ENCODE measurements around the gene VPS8.

The VPS8 gene, protein sequence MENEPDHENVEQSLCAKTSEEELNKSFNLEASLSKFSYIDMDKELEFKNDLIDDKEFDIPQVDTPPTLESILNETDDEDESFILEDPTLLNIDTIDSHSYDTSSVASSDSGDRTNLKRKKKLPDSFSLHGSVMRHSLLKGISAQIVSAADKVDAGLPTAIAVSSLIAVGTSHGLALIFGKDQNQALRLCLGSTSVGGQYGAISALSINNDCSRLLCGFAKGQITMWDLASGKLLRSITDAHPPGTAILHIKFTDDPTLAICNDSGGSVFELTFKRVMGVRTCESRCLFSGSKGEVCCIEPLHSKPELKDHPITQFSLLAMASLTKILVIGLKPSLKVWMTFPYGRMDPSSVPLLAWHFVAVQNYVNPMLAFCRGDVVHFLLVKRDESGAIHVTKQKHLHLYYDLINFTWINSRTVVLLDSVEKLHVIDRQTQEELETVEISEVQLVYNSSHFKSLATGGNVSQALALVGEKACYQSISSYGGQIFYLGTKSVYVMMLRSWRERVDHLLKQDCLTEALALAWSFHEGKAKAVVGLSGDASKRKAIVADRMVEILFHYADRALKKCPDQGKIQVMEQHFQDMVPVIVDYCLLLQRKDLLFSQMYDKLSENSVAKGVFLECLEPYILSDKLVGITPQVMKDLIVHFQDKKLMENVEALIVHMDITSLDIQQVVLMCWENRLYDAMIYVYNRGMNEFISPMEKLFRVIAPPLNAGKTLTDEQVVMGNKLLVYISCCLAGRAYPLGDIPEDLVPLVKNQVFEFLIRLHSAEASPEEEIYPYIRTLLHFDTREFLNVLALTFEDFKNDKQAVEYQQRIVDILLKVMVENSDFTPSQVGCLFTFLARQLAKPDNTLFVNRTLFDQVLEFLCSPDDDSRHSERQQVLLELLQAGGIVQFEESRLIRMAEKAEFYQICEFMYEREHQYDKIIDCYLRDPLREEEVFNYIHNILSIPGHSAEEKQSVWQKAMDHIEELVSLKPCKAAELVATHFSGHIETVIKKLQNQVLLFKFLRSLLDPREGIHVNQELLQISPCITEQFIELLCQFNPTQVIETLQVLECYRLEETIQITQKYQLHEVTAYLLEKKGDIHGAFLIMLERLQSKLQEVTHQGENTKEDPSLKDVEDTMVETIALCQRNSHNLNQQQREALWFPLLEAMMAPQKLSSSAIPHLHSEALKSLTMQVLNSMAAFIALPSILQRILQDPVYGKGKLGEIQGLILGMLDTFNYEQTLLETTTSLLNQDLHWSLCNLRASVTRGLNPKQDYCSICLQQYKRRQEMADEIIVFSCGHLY (N-terminal part only)

DNA sequence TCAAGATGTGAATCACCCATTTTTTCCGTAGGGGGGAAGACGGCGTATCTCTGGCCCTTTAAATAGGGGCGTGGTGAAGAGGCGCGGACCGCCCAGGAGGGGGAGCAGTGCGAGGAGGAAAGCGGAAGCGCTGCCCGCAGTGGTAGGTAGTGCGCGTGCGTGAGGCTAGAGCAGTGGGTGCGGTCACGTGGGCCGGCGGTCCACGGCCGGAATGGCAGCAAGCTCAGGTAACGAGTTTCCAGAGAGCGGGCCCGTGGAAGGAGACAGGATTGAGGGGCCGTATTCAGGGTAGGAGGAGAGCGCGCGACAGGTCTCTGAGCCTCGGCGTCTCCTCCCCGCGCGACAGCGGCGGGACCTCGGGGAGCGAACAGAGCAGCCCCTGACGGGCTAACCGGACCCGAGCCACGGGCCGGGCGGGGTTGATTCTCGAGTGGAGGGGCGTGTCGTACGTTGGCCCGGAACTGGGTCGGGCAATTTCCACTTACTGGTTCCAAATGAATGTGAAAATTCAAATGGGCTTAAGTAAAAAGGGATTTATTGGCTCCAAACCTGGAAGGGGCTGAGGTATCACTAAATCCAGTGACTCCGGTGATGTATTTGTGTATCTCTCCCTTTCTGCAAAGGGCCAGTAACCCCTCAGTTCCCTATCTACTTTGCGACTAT lies at the start of gene VPS8:
VPS8 (plus strand) TSS at position 168 of the 663 bp plus-strand sequence. CDS start 12,467 bp downstream, outside the sequence.
- DNase-seq, result peak; percentile 98

DNA sequence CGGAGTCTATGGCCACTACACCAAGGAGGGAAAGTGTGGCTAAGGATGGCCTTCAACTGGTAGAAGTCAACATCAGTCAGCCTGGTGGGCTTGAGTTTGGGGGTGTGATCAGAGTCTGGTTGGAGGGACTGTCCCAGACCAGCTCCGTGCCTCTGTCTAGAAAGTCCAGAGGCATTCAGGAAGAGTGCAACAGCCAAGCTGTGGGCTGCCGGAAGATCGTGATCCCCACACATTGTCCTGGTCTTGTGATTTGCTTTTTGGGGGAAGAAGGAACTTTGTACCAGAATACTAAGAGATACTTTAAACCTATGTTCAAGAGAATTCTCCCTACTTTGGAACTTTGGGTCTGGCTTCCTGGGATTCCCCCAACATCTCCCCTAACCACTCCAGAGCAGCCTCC lies 47.8 kb upstream of the VPS8 start:
- DNase-seq, result no peak

DNA sequence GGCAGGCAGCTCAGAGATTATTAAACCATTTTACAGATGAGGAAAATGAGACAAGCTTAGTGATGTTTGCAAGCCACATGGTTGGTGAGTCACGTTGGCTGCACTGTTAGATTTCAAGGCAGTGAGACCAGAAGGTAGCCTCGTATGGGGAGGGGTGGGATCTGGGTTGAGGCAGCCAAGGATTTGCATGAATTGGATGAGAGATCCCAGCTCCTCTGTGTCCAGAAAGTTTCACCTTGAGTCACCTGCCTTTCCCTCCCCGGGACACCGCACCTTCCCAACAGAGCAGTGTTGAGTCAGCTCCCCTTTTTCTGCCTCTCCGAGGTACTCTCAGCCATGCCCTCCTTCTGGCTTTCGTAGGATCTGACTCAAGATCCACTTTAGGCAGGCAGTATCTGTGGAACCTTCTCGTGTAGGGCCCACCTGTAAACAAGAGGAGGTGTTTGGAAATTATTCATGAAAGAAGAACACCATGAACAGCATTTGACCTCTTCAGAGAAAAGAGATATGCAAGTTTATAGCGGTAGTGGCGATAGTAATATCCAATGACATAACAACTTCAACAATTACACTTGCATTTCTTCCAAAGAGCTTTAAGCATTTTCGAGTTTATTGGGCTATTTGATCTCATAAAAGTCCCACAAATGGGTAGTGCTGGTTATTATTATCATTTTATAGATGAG lies 46.8 kb upstream of the VPS8 start:
- no peak for DNase-seq

DNA sequence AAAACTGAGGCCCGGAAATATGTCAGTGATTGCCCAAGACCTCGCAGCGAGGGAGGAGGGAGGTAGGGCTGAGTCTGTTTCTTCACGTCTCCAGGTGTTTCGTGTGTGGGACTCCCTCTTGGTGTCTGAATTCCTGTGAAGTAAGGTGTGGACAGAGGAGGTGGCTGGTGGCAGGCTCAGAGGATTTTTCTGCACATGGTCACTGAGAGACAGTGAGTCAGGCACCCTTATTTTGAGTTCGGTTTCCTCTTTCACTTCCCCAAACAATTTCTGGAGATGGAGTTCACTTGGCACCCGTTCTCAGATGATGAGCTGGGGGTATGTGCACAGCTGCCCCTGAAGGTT lies 46.3 kb upstream of the VPS8 start:
- no peak for DNase-seq

DNA sequence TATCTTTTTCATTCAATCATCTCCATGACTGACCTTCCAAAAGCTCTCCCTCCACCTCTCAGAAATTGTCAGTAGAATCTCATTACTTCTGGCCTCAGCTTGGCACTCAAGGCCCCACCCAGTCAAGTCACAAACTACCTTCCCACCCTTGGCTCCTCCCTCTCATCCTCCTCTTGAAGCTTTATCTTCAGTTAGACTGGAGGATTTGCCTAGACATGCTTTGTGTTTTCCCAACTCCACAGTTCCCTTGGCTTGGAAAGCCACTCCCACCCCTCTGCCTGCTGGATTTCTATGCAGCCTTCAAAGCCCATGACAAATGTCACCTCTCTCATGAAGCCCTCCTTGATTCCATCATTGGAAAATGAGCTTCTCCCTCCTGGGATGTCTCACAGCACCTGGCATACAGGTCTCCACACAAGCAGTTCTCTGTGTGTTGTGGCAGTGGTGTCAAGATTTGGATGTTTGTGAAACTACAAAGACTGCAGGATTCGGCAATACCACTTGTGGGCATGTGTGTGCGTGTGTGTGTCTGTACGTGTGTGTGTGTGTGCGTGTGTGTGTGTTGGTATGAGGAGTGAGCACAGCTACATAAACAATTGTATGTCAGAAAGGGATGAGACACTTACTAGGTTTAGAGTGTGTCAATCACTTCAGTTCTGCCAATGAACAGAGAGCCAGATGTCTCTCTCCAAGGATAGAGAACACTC lies 45.3 kb upstream of the VPS8 start:
- peak; percentile 56 for DNase-seq

- no peak for DNase-seq
These were observed 44.6 kb upstream of the VPS8 start for GRCh38 chr3:184767377-184767776.

- peak; percentile 60 for DNase-seq
These were observed 42.4 kb upstream of the VPS8 start for GRCh38 chr3:184769382-184770170.

GRCh38 chr3:184770541-184770940 lies 41.4 kb upstream of the VPS8 start:
- DNase-seq, result no peak

GRCh38 chr3:184771301-184772127 lies 40.5 kb upstream of the VPS8 start:
- peak; percentile 73 for DNase-seq

DNA sequence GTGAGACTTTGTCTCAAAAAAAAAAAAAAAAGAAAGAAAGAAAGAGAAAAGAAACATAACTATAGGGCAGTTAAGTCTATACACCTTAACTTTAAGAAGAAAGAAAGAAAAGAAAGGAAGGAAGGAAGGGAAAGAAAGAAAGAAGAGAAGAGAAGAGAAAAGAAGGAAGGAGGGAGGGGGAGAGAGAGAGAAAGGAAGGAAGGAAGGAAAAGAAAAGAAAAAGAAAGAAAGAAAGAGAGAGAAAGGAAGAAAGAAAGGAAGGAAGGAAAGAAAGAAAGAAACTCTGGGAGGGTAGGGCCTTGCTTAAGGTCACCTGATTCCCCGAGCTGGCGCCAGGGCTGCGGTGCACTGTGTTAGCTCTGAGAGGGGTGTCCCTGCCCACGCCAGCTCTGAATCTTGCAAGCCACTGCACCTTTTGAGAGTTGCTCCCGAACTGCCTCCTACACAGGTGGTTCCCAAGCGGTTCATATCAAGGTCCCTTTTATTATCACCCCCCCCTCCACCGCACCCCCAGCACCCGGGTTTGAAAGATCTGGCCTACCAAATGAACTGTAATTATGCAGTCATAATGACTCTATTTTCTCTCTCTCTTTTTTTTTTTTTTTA lies 39.2 kb upstream of the VPS8 start:
- DNase-seq, result no peak

DNA sequence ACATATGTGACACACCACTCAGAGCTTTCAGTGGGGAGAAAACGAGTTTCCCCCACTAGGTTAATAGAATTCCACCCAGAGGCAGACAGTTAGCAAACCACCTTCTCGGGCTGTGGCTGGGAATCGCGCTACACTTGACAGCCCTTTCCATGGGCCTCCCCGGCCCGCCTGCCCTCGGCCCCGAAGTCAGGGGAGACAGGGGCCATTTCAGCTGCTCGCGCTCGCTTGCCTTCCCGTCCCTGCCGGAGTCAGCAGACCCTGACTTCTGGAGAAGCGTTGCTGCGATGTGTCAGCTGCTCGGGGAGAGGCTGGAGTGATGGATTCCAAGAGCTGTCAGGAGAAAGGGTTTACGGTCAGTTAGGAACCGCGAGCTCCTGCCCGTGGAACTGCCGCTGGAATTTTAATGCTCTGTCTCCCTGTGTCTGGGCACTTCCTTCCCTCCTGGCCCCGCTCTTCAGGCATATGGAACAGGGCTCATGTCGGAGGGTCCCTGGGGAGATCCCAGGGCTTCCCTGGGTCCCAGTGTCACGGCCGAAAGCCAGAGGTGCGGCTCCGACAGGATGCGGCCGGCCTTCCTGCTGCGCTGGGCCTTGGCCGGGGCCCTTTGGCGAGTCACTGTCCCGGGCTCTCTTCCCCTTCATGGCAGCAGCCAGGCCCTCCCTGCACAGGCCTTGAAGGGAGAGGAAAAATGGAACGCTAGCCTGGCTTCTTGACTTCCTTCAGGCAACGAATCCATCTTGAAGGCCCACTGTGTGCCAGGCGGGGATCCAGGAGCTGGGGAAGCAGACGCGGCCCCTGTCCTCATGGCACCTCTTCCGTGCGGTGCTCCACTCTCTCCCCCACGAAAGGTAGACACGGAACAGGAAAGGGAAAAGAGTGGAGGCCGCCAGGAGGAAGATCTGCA lies 38.4 kb upstream of the VPS8 start:
- DNase-seq, result peak; percentile 80

DNA sequence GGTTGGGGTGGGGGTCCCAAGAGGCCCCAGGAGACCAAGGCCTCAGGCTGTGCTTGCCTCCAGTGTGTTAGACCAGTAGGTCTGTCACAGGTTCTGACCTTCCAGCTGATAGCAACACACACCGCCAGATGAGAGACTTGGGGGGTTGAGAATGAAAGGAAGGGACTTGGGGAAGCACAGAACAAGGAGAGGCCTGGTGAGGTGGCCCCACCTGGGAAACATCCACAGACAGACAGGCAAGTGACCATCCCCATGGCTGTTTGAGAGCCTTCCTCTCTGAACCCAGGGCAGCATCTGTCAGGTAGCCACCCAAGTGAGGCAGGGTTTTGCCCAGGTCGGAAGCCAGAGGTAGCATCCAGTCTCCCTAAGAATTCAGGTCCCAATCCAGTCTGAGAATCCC lies 35.0 kb upstream of the VPS8 start:
- DNase-seq, result no peak

DNA sequence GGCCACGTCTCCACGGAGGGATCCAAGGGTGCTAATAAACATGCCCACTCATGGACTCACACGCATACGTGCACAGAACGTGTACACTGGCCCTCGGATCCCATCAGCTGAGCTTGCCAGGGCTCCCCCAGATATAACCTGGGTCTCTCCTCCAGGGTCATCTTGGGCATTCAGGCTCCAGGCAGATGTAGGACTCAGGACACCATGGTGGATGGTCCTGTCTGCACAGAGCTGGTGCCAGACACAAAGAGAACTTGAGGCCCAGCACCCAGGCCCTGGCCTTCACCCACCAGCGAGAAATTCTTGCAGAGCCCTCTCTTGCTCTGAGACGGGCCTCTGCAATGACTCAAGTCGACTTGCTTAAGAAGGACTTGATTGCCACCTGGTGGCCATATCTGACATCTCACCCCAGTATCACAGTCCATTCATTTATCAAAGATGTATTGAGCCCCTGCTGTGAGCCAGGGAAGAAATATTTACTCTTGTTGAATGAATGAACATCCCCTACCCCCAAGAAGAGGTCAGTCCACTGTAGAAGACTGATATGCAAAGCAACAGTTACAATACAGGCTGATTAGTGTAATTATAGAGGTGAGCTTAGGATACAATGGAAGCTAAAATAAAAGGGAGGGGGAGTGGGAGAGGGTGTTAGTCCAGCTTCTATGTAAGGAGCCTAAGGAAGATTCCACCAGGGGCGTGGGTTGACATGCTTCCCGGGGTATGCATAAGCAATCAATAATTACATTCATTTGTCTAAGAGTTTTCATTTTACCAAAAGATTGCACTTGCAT lies 34.2 kb upstream of the VPS8 start:
- peak; percentile 98 for DNase-seq

DNA sequence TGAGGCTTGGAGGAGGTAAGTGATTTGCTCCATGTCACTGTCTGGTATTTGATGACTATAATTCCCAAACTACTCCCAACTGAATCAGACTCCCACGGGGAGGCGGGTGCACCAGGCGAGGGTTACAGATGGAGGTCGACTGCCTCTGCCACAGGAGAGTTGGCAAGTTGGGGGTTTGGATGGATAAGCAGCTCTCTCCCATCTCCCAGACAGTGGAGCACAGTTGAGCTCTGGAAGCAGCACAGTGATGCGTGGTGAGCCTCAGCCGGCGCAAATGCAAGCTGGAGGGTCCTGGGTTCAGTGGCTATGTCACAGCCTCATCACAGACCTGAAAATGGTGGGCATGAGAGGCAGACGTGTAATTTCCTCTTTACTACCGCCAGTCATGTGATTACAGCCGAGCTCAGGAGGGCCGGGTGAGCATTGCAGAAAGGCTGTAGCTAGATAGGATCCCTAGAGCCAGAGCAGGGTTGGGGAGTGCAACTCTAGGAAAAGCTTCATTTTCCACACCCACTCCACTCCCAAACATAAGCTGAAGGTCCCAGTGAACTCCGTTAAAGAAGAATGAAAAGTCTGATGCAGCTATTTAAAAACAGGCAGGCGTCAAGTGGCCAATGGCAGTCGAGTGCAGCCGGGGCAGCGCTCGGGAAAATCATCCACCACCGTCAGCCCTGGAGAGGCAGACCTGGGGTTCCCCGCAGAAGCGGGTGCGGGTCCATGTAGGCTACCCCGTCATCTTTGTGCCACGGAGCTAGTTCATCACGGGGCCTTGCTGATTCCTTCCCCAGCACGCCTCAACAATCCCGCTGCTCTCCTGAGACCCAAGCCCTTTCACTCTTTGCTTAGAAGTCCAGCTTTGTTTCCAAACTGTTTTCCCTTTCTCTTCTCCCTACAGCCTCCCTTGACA lies 33.3 kb upstream of the VPS8 start:
- DNase-seq, result no peak

DNA sequence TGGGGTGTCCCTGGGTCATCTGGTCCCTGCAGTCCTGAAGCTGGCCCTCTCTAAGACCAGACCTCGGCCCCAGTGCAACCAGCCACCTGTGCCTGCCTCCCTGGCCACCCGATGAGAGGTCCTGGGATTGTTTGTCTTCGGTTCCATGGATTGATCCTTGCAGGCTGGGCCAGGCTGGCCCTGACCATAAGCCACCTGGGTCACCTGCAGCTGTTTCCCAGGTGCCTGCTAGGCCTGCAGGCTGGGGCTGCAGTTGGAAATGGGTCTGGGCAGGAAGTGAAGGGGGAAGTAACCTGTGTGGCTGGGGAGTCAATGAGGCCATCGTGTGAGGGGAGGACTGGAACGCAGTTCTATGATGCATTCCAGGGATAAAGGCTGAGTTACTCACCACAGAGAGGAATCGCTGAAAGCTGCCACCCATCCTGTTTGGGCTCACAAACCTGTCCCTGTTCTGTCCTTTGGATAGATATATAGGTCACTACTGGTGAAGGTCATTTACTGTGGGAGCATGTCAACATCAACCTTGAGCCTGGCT lies 30.9 kb upstream of the VPS8 start:
- no peak for DNase-seq

- no peak for DNase-seq
These were observed 30.2 kb upstream of the VPS8 start for GRCh38 chr3:184781801-184782200.

All from eye (tissue), 1 donor.